Neural progenitor cell (in vitro differentiated cells): ENCODE measurements around the gene RAB17.

Experiments used
- CTCF ChIP-seq: fragments of 200-600 bp; sonication (generic); IDR thresholded peaks from 2 replicates; pipeline ENCODE4 v1.5.1; 2017; ENCODE audit warnings: antibody characterized with exemption, mild to moderate bottlenecking
- EZH2 ChIP-seq: fragments of 200-600 bp; sonication (generic); IDR thresholded peaks from 2 replicates; pipeline ENCODE4 v1.6.1; 2017; ENCODE audit warnings: antibody characterized with exemption, mild to moderate bottlenecking, moderate library complexity

DNA sequence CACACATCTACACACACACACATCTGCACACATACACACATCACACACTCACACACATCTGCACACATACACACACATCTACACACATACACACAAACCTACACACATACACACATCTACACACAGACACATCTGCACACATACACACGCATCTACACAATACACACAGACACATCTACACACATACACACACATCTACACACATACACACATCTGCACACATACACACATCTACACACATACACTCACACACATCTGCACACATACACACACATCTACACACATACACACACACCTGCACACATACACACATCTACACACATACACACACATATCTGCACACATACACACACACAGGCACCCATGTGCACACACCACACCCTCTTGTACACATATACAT is 24.6 kb downstream of the RAB17 start:
- TF ChIP-seq CTCF = no peak
- no peak for TF ChIP-seq EZH2
